GM23338 (cell line): ENCODE results near the gene SEPTIN8. TPM values are rescaled to one million over a fixed set of nuclear protein-coding genes. Genes with fewer than 3 reads are reported as not detected.

Experiments
- ATAC-seq: fragments of 200-7000 bp; cut with Tn5 transposase; 3 replicates; pipeline ENCODE4 v1.9.1; 2020
- DNase-seq: peaks from one replicate; pipeline ENCODE4 v3.0.0-alpha.2; 2015; ENCODE audit warnings: low spot score
- H2AFZ ChIP-seq: fragments of 200-600 bp; sonication (generic); 2 replicates; pipeline ENCODE4 v1.8.0; 2016; ENCODE audit warnings: antibody characterized with exemption, mild to moderate bottlenecking, moderate library complexity
- H3F3A ChIP-seq: fragments of 200-600 bp; sonication (generic); replicated peaks from 2 replicates; pipeline ENCODE4 v1.8.0; 2017; ENCODE audit warnings: antibody characterized with exemption, mixed run types, low read depth
- H3K27ac ChIP-seq: fragments of 200-600 bp; sonication (generic); 2 replicates; pipeline ENCODE4 v1.6.1; 2016; ENCODE audit warnings: low read depth
- H3K27me3 ChIP-seq: fragments of 200-600 bp; sonication (generic); 2 replicates; pipeline ENCODE4 v1.8.0; 2016; ENCODE audit warnings: mild to moderate bottlenecking, mixed run types, moderate library complexity; ENCODE audit not compliant: insufficient read depth
- H3K36me3 ChIP-seq: fragments of 200-600 bp; sonication (generic); 2 replicates; pipeline ENCODE4 v1.8.0; 2016; ENCODE audit warnings: mild to moderate bottlenecking; ENCODE audit not compliant: insufficient read depth
- H3K4me1 ChIP-seq: fragments of 200-600 bp; sonication (generic); 2 replicates; pipeline ENCODE4 v1.8.0; 2016; ENCODE audit warnings: mild to moderate bottlenecking, moderate library complexity; ENCODE audit not compliant: insufficient read depth
- H3K4me2 ChIP-seq: fragments of 200-600 bp; sonication (generic); 2 replicates; pipeline ENCODE4 v1.7.1; 2017; ENCODE audit warnings: mixed run types
- H3K4me3 ChIP-seq: fragments of 200-600 bp; sonication (generic); 2 replicates; pipeline ENCODE4 v1.6.1; 2016; ENCODE audit warnings: mixed run types
- H3K79me2 ChIP-seq: fragments of 200-600 bp; sonication (generic); replicated peaks from 2 replicates; pipeline ENCODE4 v1.8.0; 2017; ENCODE audit warnings: mild to moderate bottlenecking; ENCODE audit not compliant: insufficient read depth
- H3K9me2 ChIP-seq: fragments of 200-600 bp; sonication (generic); 2 replicates; pipeline ENCODE4 v1.8.0; 2017; ENCODE audit not compliant: insufficient read depth
- H4K20me1 ChIP-seq: fragments of 200-600 bp; sonication (generic); replicated peaks from 2 replicates; pipeline ENCODE4 v1.8.0; 2017; ENCODE audit warnings: mild to moderate bottlenecking; ENCODE audit not compliant: insufficient read depth
- H3K27ac Mint-ChIP-seq: 2 replicates; pipeline ENCODE4 v1.8.0; 2020; ENCODE audit warnings: inconsistent platforms, mild to moderate bottlenecking, moderate library complexity, mixed read lengths
- H3K27me3 Mint-ChIP-seq: 3 replicates; pipeline ENCODE4 v1.8.0; 2022; ENCODE audit warnings: low read depth, mild to moderate bottlenecking, moderate library complexity, mixed read lengths, inconsistent platforms; ENCODE audit not compliant: insufficient read depth, poor library complexity
- H3K36me3 Mint-ChIP-seq: 3 replicates; pipeline ENCODE4 v1.8.0; 2021; ENCODE audit warnings: low read depth, mild to moderate bottlenecking, inconsistent platforms, moderate library complexity, mixed read lengths
- H3K4me1 Mint-ChIP-seq: 3 replicates; pipeline ENCODE4 v1.8.0; 2020; ENCODE audit warnings: mild to moderate bottlenecking, inconsistent platforms, mixed read lengths
- H3K4me3 Mint-ChIP-seq: 3 replicates; pipeline ENCODE4 v1.8.0; 2021; ENCODE audit warnings: moderate library complexity, mild to moderate bottlenecking, inconsistent platforms, mixed read lengths
- H3K9me3 Mint-ChIP-seq: 3 replicates; pipeline ENCODE4 v1.8.0; 2020; ENCODE audit warnings: moderate library complexity, mild to moderate bottlenecking, inconsistent platforms, mixed read lengths
- EZH2phosphoT487 ChIP-seq: fragments of 200-600 bp; sonication (generic); IDR thresholded peaks from one replicate; pipeline ENCODE4 v1.8.1; 2018; ENCODE audit warnings: antibody characterized with exemption; ENCODE audit not compliant: unreplicated experiment
- NANOG ChIP-seq: IDR thresholded peaks from 2 replicates; pipeline ENCODE4 v1.6.1; 2016; ENCODE audit warnings: antibody characterized with exemption, borderline replicate concordance
- POLR2AphosphoS5 ChIP-seq: IDR thresholded peaks from 2 replicates; pipeline ENCODE4 v1.6.1; 2016; ENCODE audit warnings: antibody characterized with exemption, low read depth
- STAT1 ChIP-seq: IDR thresholded peaks from one replicate; pipeline ENCODE4 v1.6.1; 2016; ENCODE audit warnings: antibody characterized with exemption; ENCODE audit not compliant: unreplicated experiment
- ZNF331 ChIP-seq: fragments of 250-450 bp; sonication (Bioruptor Pico); IDR thresholded peaks from 2 replicates; pipeline ENCODE4 v1.5.0; 2020; ENCODE audit warnings: low read depth, mild to moderate bottlenecking, moderate library complexity
- polyA plus RNA-seq: library from polyadenylated mRNA; unstranded; fragments of >200 nt; fragmentation: Nextera tagmentation; extraction: Ambion mirVana; gene quantifications from 2 replicates; pipeline ENCODE4 v1.2.1, GENCODE V29; 2016
- total RNA-seq: library from RNA; depleted of rRNA; stranded (reverse); fragments of >200 nt; shearing (Covaris generic); gene quantifications from 2 replicates; pipeline ENCODE4 v1.2.3, GENCODE V29; 2014
- TF ChIP-seq, protein P1 (sequence below): IDR thresholded peaks from one replicate; pipeline ENCODE4 v1.6.1; 2018; ENCODE audit warnings: antibody characterized with exemption; ENCODE audit not compliant: unreplicated experiment
- TF ChIP-seq, protein P2 (sequence below): IDR thresholded peaks from 2 replicates; pipeline ENCODE4 v1.6.1; 2016; ENCODE audit warnings: antibody characterized with exemption
- TF ChIP-seq, protein P3 (sequence below), 2 experiments: fragments of 200-600 bp in 1 of 2; sonication (generic) in 1 of 2; conservative IDR thresholded peaks; 2 replicates each; pipeline versions ENCODE4 v1.5.1 to v1.6.1; 2016 to 2017; ENCODE audit warnings: antibody characterized with exemption in 2 of 2, low read depth in 2 of 2, mild to moderate bottlenecking in 2 of 2, moderate library complexity in 1 of 2

SEPTIN8 gene
- total and polyA plus RNA-seq, 2 experiments from 2014 or later = 8.8 to 45.0 TPM

DNA sequence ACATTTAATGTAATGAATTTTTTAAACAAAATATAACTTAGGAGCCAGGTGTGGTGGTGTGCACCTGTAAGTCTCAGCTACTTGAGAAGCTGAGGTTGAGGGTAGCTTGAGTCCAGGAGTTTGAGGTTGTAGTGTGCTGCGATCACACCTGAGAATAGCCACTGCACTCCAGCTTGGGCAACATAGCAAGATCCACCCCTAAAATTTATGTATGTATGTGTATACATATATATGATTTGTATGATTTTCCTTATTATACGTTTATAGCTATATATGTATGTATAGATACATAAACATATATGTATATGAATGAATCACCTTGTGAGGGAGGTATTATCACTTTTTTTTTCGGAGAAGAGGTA lies 30.5 kb downstream of the SEPTIN8 start:
- Histone ChIP-seq H2AFZ (no peak overlapping the region), H3K4me1 (no peaks in the 10 kb centered on the region; the same call in 1 of the 2 replicates), H3K9me2 (no peaks in the 10 kb centered on the region), H3F3A (no peaks in the 10 kb centered on the region), H3K4me2 (peak overlapping the region; percentile 77; the same call in 1 of the 2 replicates), H3K27me3 (peaks cover 64% of the 10 kb centered on the region), H3K27ac (no peak overlapping the region), H3K4me3 (peak overlapping the region; percentile 69), H3K36me3 (no peaks in the 10 kb centered on the region), H4K20me1 (no peaks in the 10 kb centered on the region), H3K79me2 (no peaks in the 10 kb centered on the region)
- no peaks in the 10 kb centered on the region for H3K9me3 Mint-ChIP-seq
- DNase-seq = no peak
- no peak for ATAC-seq
- TF ChIP-seq EZH2phosphoT487 = no peak
- TF ChIP-seq, protein P1, sequence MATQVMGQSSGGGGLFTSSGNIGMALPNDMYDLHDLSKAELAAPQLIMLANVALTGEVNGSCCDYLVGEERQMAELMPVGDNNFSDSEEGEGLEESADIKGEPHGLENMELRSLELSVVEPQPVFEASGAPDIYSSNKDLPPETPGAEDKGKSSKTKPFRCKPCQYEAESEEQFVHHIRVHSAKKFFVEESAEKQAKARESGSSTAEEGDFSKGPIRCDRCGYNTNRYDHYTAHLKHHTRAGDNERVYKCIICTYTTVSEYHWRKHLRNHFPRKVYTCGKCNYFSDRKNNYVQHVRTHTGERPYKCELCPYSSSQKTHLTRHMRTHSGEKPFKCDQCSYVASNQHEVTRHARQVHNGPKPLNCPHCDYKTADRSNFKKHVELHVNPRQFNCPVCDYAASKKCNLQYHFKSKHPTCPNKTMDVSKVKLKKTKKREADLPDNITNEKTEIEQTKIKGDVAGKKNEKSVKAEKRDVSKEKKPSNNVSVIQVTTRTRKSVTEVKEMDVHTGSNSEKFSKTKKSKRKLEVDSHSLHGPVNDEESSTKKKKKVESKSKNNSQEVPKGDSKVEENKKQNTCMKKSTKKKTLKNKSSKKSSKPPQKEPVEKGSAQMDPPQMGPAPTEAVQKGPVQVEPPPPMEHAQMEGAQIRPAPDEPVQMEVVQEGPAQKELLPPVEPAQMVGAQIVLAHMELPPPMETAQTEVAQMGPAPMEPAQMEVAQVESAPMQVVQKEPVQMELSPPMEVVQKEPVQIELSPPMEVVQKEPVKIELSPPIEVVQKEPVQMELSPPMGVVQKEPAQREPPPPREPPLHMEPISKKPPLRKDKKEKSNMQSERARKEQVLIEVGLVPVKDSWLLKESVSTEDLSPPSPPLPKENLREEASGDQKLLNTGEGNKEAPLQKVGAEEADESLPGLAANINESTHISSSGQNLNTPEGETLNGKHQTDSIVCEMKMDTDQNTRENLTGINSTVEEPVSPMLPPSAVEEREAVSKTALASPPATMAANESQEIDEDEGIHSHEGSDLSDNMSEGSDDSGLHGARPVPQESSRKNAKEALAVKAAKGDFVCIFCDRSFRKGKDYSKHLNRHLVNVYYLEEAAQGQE = no peak
- H3K27me3 Mint-ChIP-seq = peaks cover 33% of the 10 kb centered on the region
- peak overlapping the region; percentile 66 for H3K4me3 Mint-ChIP-seq
- no peaks in the 10 kb centered on the region for H3K36me3 Mint-ChIP-seq
- H3K4me1 Mint-ChIP-seq = no peaks in the 10 kb centered on the region
- no peak overlapping the region for H3K27ac Mint-ChIP-seq

DNA sequence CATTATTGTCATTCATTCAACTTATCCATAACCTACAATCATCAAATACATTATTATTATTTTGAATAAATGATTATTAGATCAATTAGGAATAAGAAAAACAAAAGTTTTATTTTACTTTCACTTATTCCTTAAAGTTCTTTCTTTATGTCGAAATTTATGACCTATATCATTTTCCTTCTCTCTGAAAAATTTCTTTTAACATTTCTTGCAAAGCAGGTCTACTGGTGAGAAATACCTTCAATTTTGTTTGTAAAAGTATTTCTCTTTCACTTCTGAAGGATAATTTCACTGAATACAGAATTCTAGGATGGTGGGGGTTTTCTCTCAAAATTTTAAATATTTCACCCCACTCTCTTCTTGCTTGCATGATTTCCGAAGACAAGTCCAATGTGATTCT lies 32.4 kb downstream of the SEPTIN8 start:
- no peaks in the 10 kb centered on the region for H3K9me3 Mint-ChIP-seq
- peaks cover 58% of the 10 kb centered on the region for H3K27me3 ChIP-seq
- TF ChIP-seq, protein P2, sequence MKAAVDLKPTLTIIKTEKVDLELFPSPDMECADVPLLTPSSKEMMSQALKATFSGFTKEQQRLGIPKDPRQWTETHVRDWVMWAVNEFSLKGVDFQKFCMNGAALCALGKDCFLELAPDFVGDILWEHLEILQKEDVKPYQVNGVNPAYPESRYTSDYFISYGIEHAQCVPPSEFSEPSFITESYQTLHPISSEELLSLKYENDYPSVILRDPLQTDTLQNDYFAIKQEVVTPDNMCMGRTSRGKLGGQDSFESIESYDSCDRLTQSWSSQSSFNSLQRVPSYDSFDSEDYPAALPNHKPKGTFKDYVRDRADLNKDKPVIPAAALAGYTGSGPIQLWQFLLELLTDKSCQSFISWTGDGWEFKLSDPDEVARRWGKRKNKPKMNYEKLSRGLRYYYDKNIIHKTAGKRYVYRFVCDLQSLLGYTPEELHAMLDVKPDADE = no peak
- TF ChIP-seq, protein P1 = no peak
- TF ChIP-seq NANOG (no peak), POLR2AphosphoS5 (no peak), ZNF331 (CRISPR knock-in tag) (no peak), STAT1 (no peak), EZH2phosphoT487 (no peak)
- TF ChIP-seq, protein P3, sequence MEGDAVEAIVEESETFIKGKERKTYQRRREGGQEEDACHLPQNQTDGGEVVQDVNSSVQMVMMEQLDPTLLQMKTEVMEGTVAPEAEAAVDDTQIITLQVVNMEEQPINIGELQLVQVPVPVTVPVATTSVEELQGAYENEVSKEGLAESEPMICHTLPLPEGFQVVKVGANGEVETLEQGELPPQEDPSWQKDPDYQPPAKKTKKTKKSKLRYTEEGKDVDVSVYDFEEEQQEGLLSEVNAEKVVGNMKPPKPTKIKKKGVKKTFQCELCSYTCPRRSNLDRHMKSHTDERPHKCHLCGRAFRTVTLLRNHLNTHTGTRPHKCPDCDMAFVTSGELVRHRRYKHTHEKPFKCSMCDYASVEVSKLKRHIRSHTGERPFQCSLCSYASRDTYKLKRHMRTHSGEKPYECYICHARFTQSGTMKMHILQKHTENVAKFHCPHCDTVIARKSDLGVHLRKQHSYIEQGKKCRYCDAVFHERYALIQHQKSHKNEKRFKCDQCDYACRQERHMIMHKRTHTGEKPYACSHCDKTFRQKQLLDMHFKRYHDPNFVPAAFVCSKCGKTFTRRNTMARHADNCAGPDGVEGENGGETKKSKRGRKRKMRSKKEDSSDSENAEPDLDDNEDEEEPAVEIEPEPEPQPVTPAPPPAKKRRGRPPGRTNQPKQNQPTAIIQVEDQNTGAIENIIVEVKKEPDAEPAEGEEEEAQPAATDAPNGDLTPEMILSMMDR (conservative IDR thresholded peaks at IDR 0.05; ENCODE audit: low read depth in 2 of 2) = no peak

More for the DNA sequence above, 32.4 kb downstream of the SEPTIN8 start:
- Mint-ChIP-seq H3K4me3 (no peak overlapping the region), H3K27ac (no peak overlapping the region), H3K27me3 (peaks cover 33% of the 10 kb centered on the region), H3K36me3 (no peaks in the 10 kb centered on the region), H3K4me1 (no peaks in the 10 kb centered on the region)
- H3K9me2 ChIP-seq = no peaks in the 10 kb centered on the region
- ATAC-seq (no peak), DNase-seq (no peak)
- H4K20me1 ChIP-seq = no peaks in the 10 kb centered on the region
- H3K4me2 ChIP-seq = no peak overlapping the region
- H3F3A ChIP-seq = no peaks in the 10 kb centered on the region
- no peaks in the 10 kb centered on the region; the same call in 1 of the 2 replicates for H3K4me1 ChIP-seq
- H3K79me2 ChIP-seq = no peaks in the 10 kb centered on the region
- H2AFZ ChIP-seq = no peak overlapping the region
- H3K4me3 ChIP-seq = no peak overlapping the region
- no peak overlapping the region for H3K27ac ChIP-seq
- H3K36me3 ChIP-seq = no peaks in the 10 kb centered on the region
